AG04449 (cell line): Measurements from ENCODE around the gene XRRA1.
"Not testable (repeated sequence)": the region's sequence is repeated elsewhere in the genome, so short reads cannot be mapped to it uniquely, and the experiment has no call there.

ENCODE experiments used
- CTCF ChIA-PET: fragments of 350-600 bp; formaldehyde crosslinking; extraction: SDS; loops from one replicate; lab custom pipeline; 2021; ENCODE audit warnings: antibody characterized with exemption; lab: Yijun Ruan, JAX
- POLR2A ChIA-PET: fragments of 400-600, 350-600 bp; formaldehyde crosslinking; extraction: SDS; loops from one replicate; lab custom pipeline; 2020; ENCODE audit warnings: antibody characterized with exemption, inconsistent platforms; lab: Yijun Ruan, JAX
- DNase-seq: peaks from one replicate; pipeline ENCODE4 v3.0.0-alpha.2; 2010; ENCODE audit warnings: low read depth, low spot score
- H3K4me3 ChIP-seq: 2 replicates; pipeline ENCODE4 v1.5.1; 2011; ENCODE audit warnings: low read depth, mild to moderate bottlenecking, control low read depth, low read length
- TF ChIP-seq, protein P1 (sequence below): IDR thresholded peaks from one replicate; pipeline ENCODE4 v1.5.1; 2011; ENCODE audit warnings: mild to moderate bottlenecking, moderate library complexity, low read length, control low read depth, inconsistent platforms; ENCODE audit not compliant: insufficient read depth; ENCODE audit errors: missing control alignments

XRRA1 gene

DNA sequence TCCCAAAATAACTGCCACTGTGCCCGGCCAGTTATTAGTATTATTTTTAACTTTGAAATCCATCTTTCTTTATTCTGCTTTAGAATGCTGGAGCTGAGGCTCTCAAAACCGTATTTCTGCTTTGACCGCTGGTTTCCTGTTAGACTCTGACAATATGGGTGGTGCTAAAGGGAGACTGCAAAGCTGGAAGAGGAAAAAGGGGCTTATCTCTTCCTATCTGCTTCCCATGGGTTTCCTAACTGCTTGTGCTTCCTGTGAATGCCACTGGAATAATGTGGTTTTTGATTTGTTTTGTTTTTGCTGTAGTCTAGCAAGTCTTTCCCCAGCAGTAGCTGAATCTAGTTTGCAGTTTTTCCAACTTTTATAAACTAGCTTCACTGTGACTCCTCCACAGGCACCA lies 43.6 kb downstream of the XRRA1 start:
- POLR2A ChIA-PET, result no interaction called here
- TF ChIP-seq, protein P1, sequence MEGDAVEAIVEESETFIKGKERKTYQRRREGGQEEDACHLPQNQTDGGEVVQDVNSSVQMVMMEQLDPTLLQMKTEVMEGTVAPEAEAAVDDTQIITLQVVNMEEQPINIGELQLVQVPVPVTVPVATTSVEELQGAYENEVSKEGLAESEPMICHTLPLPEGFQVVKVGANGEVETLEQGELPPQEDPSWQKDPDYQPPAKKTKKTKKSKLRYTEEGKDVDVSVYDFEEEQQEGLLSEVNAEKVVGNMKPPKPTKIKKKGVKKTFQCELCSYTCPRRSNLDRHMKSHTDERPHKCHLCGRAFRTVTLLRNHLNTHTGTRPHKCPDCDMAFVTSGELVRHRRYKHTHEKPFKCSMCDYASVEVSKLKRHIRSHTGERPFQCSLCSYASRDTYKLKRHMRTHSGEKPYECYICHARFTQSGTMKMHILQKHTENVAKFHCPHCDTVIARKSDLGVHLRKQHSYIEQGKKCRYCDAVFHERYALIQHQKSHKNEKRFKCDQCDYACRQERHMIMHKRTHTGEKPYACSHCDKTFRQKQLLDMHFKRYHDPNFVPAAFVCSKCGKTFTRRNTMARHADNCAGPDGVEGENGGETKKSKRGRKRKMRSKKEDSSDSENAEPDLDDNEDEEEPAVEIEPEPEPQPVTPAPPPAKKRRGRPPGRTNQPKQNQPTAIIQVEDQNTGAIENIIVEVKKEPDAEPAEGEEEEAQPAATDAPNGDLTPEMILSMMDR, result no peak
- CTCF ChIA-PET, result interaction anchor here (1.1 to 2.1 kb wide), 3 partner anchors 25 to 343 kb away, joined by 3 to 7 read pairs (median 5); no protein-coding TSS in a partner anchor
- no peak overlapping the region for H3K4me3 ChIP-seq
- no peak for DNase-seq

GRCh38 chr11:74902342-74902741 lies 46.5 kb downstream of the XRRA1 start:
- POLR2A ChIA-PET, result no interaction called here
- CTCF ChIA-PET, result no interaction called here
- DNase-seq, result no peak
- TF ChIP-seq, protein P1, result no peak
- no peak overlapping the region for H3K4me3 ChIP-seq

- ChIA-PET CTCF (no interaction called here), POLR2A (no interaction called here)
- TF ChIP-seq, protein P1, result no peak
- DNase-seq, result no peak
- H3K4me3 ChIP-seq, result no peak overlapping the region
Observed at GRCh38 chr11:74896311-74896710, 52.6 kb downstream of the XRRA1 start.

GRCh38 chr11:74895340-74896116 lies 53.4 kb downstream of the XRRA1 start:
- POLR2A ChIA-PET, result no interaction called here
- CTCF ChIA-PET, result interaction anchor here (0.9 kb wide), 1 partner anchor 14 kb away, joined by 3 read pairs; no protein-coding TSS in a partner anchor
- DNase-seq, result no peak
- H3K4me3 ChIP-seq, result no peak overlapping the region
- TF ChIP-seq, protein P1, result no peak

- POLR2A ChIA-PET, H3K4me3 ChIP-seq, CTCF ChIA-PET, DNase-seq: not testable (repeated sequence)
Observed at GRCh38 chr11:74893015-74893414, 55.9 kb downstream of the XRRA1 start.

DNA sequence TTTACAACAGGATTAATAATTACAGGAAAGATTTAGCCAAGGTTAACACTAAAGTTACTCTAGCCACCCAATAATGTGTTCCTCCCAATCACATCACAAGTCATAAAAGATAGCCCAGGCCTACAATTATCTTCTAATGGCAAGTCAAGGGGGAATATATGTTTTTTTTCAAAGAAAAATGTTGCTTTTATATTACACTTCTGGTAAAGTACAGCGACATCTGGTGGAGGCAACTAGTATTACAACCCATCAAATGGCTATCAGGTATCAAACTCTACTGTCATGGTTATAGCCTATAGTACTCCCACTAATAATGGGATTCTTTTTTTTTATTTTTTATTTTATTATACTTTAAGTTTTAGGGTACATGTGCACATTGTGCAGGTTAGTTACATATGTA lies 71.8 kb downstream of the XRRA1 start:
- POLR2A ChIA-PET, result no interaction called here
- DNase-seq, result no peak

More for the DNA sequence above, 71.8 kb downstream of the XRRA1 start:
- CTCF ChIA-PET, result no interaction called here
- TF ChIP-seq, protein P1, result peak; percentile 17
- no peak overlapping the region for H3K4me3 ChIP-seq
